Measurements from ENCODE around the gene ARHGAP25. TPM values are rescaled to one million over a fixed set of nuclear protein-coding genes. Genes with fewer than 3 reads are reported as not detected.

Gene ARHGAP25
- total RNA-seq, 1 experiment from 2014 or later = not detected

GRCh38 chr2:68824831-68825230, 90.2 kb downstream of the ARHGAP25 start:
- no peak overlapping the region for H3K4me3 ChIP-seq
- CTCF ChIA-PET = interaction anchor here (0.6 kb wide), 1 partner anchor 73 kb away, joined by 4 read pairs; no protein-coding TSS in a partner anchor
- DNase-seq = no peak
- no peaks in the 10 kb centered on the region for H3K4me1 ChIP-seq (replicated peaks; ENCODE audit: insufficient read depth)
- no peaks in the 10 kb centered on the region for H3K9me2 ChIP-seq (ENCODE audit: insufficient read depth)
- no peaks in the 10 kb centered on the region for H3K36me3 ChIP-seq (ENCODE audit: low read depth)
- POLR2A ChIA-PET (ENCODE audit: unreplicated experiment) = no interaction called here
- H2AFZ ChIP-seq = no peak overlapping the region
- TF ChIP-seq EZH2 (IDR thresholded peaks at IDR 0.05; ENCODE audit: low read depth) = no peak
- TF ChIP-seq CTCF (conservative IDR thresholded peaks at IDR 0.05) = no peak
- BruUV-seq (replicated peaks) = no TSS peak
- no peaks in the 10 kb centered on the region for H3K9me3 ChIP-seq (ENCODE audit: insufficient read depth, low read depth)
- H3F3A ChIP-seq (ENCODE audit: insufficient read depth, low read depth) = no peaks in the 10 kb centered on the region
- no peaks in the 10 kb centered on the region for H3K27me3 ChIP-seq (ENCODE audit: insufficient read depth, low read depth)
- H3K79me2 ChIP-seq (ENCODE audit: low read depth) = no peaks in the 10 kb centered on the region
- H3K27ac ChIP-seq = no peak overlapping the region
- no peaks in the 10 kb centered on the region for H4K20me1 ChIP-seq (ENCODE audit: insufficient read depth)
- no peak overlapping the region for H3K4me2 ChIP-seq
- intact Hi-C loops (cut with micrococcal nuclease; ENCODE audit: unreplicated experiment) = no loop called here

GRCh38 chr2:68825866-68826265, 91.3 kb downstream of the ARHGAP25 start:
- Histone ChIP-seq H3K9me3 (ENCODE audit: insufficient read depth, low read depth) (no peaks in the 10 kb centered on the region), H3K4me1 (replicated peaks; ENCODE audit: insufficient read depth) (no peaks in the 10 kb centered on the region), H3K79me2 (ENCODE audit: low read depth) (no peaks in the 10 kb centered on the region), H4K20me1 (ENCODE audit: insufficient read depth) (no peaks in the 10 kb centered on the region), H3K9me2 (ENCODE audit: insufficient read depth) (no peaks in the 10 kb centered on the region), H3K27me3 (ENCODE audit: insufficient read depth, low read depth) (no peaks in the 10 kb centered on the region), H3F3A (ENCODE audit: insufficient read depth, low read depth) (no peaks in the 10 kb centered on the region), H3K4me3 (no peak overlapping the region), H3K36me3 (ENCODE audit: low read depth) (no peaks in the 10 kb centered on the region), H3K27ac (no peak overlapping the region), H2AFZ (no peak overlapping the region), H3K4me2 (no peak overlapping the region)
- TF ChIP-seq CTCF (conservative IDR thresholded peaks at IDR 0.05) (no peak), EZH2 (IDR thresholded peaks at IDR 0.05; ENCODE audit: low read depth) (no peak)
- intact Hi-C loops (cut with micrococcal nuclease; ENCODE audit: unreplicated experiment) = no loop called here
- no TSS peak for BruUV-seq (replicated peaks)
- ChIA-PET CTCF (no interaction called here), POLR2A (ENCODE audit: unreplicated experiment) (no interaction called here)
- no peak for DNase-seq

- BruUV-seq (replicated peaks) = no TSS peak
- Histone ChIP-seq H3K4me1 (replicated peaks; ENCODE audit: insufficient read depth) (no peaks in the 10 kb centered on the region), H4K20me1 (ENCODE audit: insufficient read depth) (no peaks in the 10 kb centered on the region), H2AFZ (no peak overlapping the region), H3K79me2 (ENCODE audit: low read depth) (no peaks in the 10 kb centered on the region), H3K27ac (no peak overlapping the region), H3F3A (ENCODE audit: insufficient read depth, low read depth) (no peaks in the 10 kb centered on the region), H3K9me2 (ENCODE audit: insufficient read depth) (no peaks in the 10 kb centered on the region), H3K9me3 (ENCODE audit: insufficient read depth, low read depth) (no peaks in the 10 kb centered on the region), H3K27me3 (ENCODE audit: insufficient read depth, low read depth) (no peaks in the 10 kb centered on the region), H3K4me2 (no peak overlapping the region), H3K4me3 (no peak overlapping the region), H3K36me3 (ENCODE audit: low read depth) (no peaks in the 10 kb centered on the region)
- DNase-seq = no peak
- ChIA-PET POLR2A (ENCODE audit: unreplicated experiment) (no interaction called here), CTCF (no interaction called here)
- intact Hi-C loops (cut with micrococcal nuclease; ENCODE audit: unreplicated experiment) = no loop called here
- TF ChIP-seq CTCF (conservative IDR thresholded peaks at IDR 0.05) (no peak), EZH2 (IDR thresholded peaks at IDR 0.05; ENCODE audit: low read depth) (no peak)
These were observed 93.1 kb downstream of the ARHGAP25 start for GRCh38 chr2:68827666-68828065.

Measured in PC-9 (cell line).